ENCODE data around the gene PTCD2. TPM values are rescaled to one million over a fixed set of nuclear protein-coding genes. Genes with fewer than 3 reads are reported as not detected.

PTCD2 gene
- total RNA-seq, 1 experiment from 2014 or later = 12.7 TPM

- BruUV-seq (replicated peaks) = no TSS peak
- intact Hi-C loops (cut with micrococcal nuclease; ENCODE audit: unreplicated experiment) = no loop called here
- POLR2A ChIA-PET (ENCODE audit: low non-redundant PET) = no interaction called here
Measured at GRCh38 chr5:72378639-72379289, 58.6 kb downstream of the PTCD2 start.

DNA sequence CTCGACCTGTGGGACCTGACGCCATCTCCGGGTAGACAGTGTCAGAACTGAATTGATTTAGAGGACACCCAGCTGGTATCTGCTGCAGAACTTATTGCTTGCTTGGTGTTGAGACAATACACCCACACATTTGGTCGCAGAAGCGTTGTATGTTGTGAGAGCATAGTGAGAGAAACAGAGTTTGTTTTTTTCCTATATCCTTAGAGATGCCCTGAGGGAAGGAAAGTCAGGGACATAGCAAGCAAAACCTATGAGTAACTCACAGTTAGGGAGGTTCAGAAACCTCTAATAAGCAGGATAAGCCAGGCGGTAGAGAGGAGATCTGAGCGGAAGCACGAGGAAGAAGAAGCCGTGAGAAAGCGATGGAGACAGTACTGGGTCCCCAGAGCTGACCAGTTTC is 59.8 kb downstream of the PTCD2 start:
- intact Hi-C loops (cut with micrococcal nuclease; ENCODE audit: unreplicated experiment) = no loop called here
- H3K4me3 ChIP-seq (ENCODE audit: low read depth, low read length, poor library complexity, severe bottlenecking) = no peak overlapping the region
- BruUV-seq (replicated peaks) = no TSS peak
- H3K27me3 ChIP-seq (replicated peaks; ENCODE audit: insufficient read depth, low read depth, low read length, poor library complexity) = no peaks in the 10 kb centered on the region
- DNase-seq (ENCODE audit: low spot score) = no peak
- H3K36me3 ChIP-seq (ENCODE audit: insufficient read depth, low read length, poor library complexity, severe bottlenecking) = no peaks in the 10 kb centered on the region
- CTCF ChIA-PET = no interaction called here
- POLR2A ChIA-PET (ENCODE audit: low non-redundant PET) = no interaction called here
- peaks cover 8% of the 10 kb centered on the region for H3K4me1 ChIP-seq (ENCODE audit: insufficient read depth, low read length, poor library complexity, severe bottlenecking)
- H3K9me3 ChIP-seq (ENCODE audit: low read depth, low read length, poor library complexity, severe bottlenecking) = no peaks in the 10 kb centered on the region
- H3K27ac ChIP-seq (ENCODE audit: low read depth, low read length, poor library complexity, severe bottlenecking) = no peak overlapping the region
- TF ChIP-seq EZH2 (IDR thresholded peaks at IDR 0.05; ENCODE audit: borderline replicate concordance, low read depth, low read length, poor library complexity, severe bottlenecking) (no peak), CTCF (conservative IDR thresholded peaks at IDR 0.05; ENCODE audit: low read depth, low read length) (no peak)

More at GRCh38 chr5:72378639-72379289, 58.6 kb downstream of the PTCD2 start:
- no peaks in the 10 kb centered on the region for H3K9me3 ChIP-seq (ENCODE audit: low read depth, low read length, poor library complexity, severe bottlenecking)
- peaks cover 8% of the 10 kb centered on the region for H3K4me1 ChIP-seq (ENCODE audit: insufficient read depth, low read length, poor library complexity, severe bottlenecking)
- H3K36me3 ChIP-seq (ENCODE audit: insufficient read depth, low read length, poor library complexity, severe bottlenecking) = no peaks in the 10 kb centered on the region
- peak; percentile 75 for DNase-seq (ENCODE audit: low spot score)
- no peak overlapping the region for H3K27ac ChIP-seq (ENCODE audit: low read depth, low read length, poor library complexity, severe bottlenecking)
- CTCF ChIA-PET = no interaction called here
- H3K4me3 ChIP-seq (ENCODE audit: low read depth, low read length, poor library complexity, severe bottlenecking) = no peak overlapping the region
- TF ChIP-seq CTCF (conservative IDR thresholded peaks at IDR 0.05; ENCODE audit: low read depth, low read length) (no peak), EZH2 (IDR thresholded peaks at IDR 0.05; ENCODE audit: borderline replicate concordance, low read depth, low read length, poor library complexity, severe bottlenecking) (no peak)
- no peaks in the 10 kb centered on the region for H3K27me3 ChIP-seq (replicated peaks; ENCODE audit: insufficient read depth, low read depth, low read length, poor library complexity)

GRCh38 chr5:72380492-72381274 is 60.5 kb downstream of the PTCD2 start:
- no peak overlapping the region for H3K27ac ChIP-seq (ENCODE audit: low read depth, low read length, poor library complexity, severe bottlenecking)

More at GRCh38 chr5:72380492-72381274, 60.5 kb downstream of the PTCD2 start:
- CTCF ChIA-PET = no interaction called here
- no peak for TF ChIP-seq EZH2 (IDR thresholded peaks at IDR 0.05; ENCODE audit: borderline replicate concordance, low read depth, low read length, poor library complexity, severe bottlenecking)
- no peak for TF ChIP-seq CTCF (conservative IDR thresholded peaks at IDR 0.05; ENCODE audit: low read depth, low read length)
- H3K9me3 ChIP-seq (ENCODE audit: low read depth, low read length, poor library complexity, severe bottlenecking) = no peaks in the 10 kb centered on the region
- H3K36me3 ChIP-seq (ENCODE audit: insufficient read depth, low read length, poor library complexity, severe bottlenecking) = no peaks in the 10 kb centered on the region
- POLR2A ChIA-PET (ENCODE audit: low non-redundant PET) = no interaction called here
- H3K4me1 ChIP-seq (ENCODE audit: insufficient read depth, low read length, poor library complexity, severe bottlenecking) = peaks cover 8% of the 10 kb centered on the region
- DNase-seq (ENCODE audit: low spot score) = no peak
- no peaks in the 10 kb centered on the region for H3K27me3 ChIP-seq (replicated peaks; ENCODE audit: insufficient read depth, low read depth, low read length, poor library complexity)
- intact Hi-C loops (cut with micrococcal nuclease; ENCODE audit: unreplicated experiment) = no loop called here
- H3K4me3 ChIP-seq (ENCODE audit: low read depth, low read length, poor library complexity, severe bottlenecking) = no peak overlapping the region
- no TSS peak for BruUV-seq (replicated peaks)
